GM12892 (cell line): ENCODE results near the gene CDH11.

Experiments used
- DNase-seq: peaks from one replicate; pipeline ENCODE4 v3.0.0; 2011; ENCODE audit not compliant: insufficient read length
- FAIRE-seq: peaks from 2 replicates; lab custom pipeline; 2011; peaks lifted over from hg19 to GRCh38; lab: Jason Lieb, UNC
- POLR2A ChIP-seq: IDR thresholded peaks from 2 replicates; pipeline ENCODE4 v1.6.1; 2011; ENCODE audit warnings: low read depth, low read length, control low read depth
- POLR2AphosphoS5 ChIP-seq: IDR thresholded peaks from 2 replicates; pipeline ENCODE4 v1.6.1; 2011; ENCODE audit warnings: low read depth, low read length, control low read depth
- TAF1 ChIP-seq: IDR thresholded peaks from 2 replicates; pipeline ENCODE4 v1.6.1; 2011; ENCODE audit warnings: low read depth, mild to moderate bottlenecking, control low read depth, low read length, borderline replicate concordance

The CDH11 gene

DNA sequence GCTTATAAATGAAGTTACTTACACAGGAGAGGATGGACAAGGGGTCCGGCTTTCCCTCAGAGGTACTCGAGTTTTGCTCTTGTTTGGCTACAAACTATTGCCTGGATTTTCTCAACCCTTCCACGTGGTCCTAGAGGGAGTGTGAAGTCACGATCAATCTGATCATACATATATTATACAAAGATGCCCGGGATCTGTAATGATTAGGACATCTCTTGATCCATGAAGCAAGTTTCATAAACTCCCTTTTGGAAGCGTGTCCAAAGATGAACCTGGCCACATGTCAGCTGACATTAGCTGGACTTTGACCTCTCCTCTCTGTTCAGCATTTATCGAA lies 2.3 kb upstream of the CDH11 start:
- TF ChIP-seq POLR2A (no peak), TAF1 (no peak), POLR2AphosphoS5 (no peak)
- DNase-seq (no peak), FAIRE-seq (no peak)

DNA sequence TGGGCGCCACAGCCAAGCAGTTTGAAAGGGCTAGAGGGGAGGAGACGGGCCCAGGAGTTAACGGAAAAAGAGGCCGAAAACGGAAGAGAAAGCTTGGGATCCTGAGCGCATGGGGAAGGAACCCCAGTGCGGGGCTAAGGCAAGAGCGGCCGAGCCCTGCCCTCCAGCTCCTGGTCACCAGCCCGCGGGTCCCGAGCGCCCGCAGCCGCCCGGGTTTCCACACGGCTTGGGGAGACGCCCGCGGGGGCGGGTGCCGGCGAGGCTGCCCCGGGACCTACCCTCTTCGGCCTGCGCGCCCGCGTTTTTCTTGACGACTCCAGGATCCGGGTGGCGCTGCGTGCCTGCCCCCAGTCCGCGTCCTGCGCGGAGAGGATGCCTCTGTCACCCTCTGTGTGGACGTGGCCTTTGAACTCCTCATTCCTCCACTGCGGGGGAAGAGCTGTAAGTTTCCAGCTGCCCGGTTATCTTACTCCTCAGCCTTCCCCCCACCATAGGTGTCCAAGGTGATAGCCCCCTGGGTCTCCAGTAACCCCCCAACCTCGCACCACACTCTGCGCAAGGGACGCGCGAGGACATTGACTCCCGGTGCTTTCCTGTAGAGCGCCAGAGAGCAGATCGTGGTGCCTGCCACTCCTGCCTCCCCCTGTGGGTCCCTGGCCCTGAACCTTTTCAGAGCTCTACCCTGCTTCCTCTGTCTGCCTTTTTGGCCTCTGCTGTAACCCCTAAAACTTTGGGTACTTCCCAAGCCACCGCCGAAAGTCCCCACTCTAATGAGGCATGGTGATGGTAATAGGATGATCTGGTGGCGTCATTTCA lies 1.7 kb upstream of the CDH11 start:
- DNase-seq (no peak), FAIRE-seq (no peak)
- no peak for TF ChIP-seq POLR2AphosphoS5
- TF ChIP-seq TAF1 = no peak
- no peak for TF ChIP-seq POLR2A

DNA sequence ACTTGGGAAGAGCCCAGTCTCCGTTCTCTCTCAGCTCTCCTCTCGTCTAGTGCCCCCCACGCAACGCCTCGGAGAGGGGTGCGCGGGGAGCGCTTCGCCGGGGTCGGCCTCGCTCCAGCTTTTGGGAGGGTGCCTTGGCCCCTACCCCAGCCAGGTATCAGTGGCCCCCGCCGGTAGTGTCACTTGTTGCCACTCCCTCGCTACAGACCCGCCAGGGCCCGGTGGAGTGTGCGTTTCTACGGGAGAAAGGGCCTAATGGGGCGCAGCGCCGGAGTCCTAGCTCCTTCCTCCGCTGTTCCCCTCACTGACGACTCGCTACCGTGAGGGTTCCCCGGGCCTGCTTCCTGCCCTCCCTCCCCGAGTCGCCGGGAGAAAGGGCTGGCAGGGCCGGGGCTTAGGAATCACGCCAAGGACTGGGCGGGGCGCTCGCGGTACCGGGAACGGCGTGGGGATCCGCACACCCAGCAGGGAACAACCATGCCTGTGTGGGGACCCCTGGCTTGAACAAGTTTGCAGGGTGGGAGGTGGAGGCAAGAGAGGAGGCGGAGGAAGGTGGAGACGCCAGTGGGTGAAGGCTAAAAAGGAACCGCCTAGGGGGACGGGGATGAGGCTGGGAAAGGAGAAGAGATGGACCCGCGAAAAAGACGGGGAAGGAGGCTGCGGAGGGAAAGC lies 997 bp upstream of the CDH11 start:
- TF ChIP-seq TAF1 = no peak
- TF ChIP-seq POLR2AphosphoS5 = no peak
- no peak for TF ChIP-seq POLR2A
- no peak for FAIRE-seq

DNA sequence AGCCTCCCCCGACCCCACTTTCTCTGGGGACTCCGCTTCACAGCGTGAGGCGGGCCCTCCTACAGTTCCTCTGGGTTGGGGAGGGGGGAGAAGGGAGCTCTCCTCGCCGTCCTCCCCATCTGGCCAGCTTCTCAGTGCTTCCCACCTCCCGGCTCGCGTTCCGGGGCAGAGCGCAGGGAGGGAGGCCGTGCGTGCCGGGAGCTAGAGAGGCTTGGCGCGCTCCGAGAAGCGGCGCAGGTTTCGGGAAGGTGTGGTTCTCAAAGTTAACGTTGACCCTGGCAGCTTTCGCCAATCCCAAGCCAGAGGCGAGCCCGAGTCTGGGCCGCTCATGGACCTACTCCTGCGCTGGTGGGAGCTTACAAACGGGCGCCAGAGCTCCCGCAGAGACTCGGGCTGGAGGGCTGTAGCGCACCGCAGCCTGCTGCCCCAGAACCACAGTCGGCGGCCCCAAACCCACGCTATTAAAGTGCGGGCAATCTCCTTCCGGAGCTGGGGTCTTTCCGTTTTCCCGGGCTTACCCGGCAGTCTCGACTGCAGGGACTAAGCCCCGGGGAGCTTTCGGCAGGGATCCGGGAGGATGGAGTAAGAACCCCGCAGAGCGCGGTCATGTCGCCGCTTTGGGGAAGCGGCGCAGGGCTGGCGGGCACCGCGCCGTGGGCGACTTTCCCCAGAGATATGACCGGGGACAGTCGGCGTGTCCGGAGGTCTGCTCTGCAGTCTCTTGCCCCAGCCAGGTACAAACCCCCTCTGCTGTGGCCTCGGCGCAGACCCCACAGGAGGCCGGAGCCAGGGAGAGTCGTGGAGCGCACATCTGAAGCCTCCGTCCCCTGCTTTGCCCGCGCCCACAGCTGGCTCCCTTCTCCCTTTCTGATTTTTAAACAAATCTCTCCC lies 787 bp downstream of the CDH11 start:
- TF ChIP-seq POLR2AphosphoS5 = no peak
- no peak for TF ChIP-seq TAF1
- TF ChIP-seq POLR2A = no peak

More for the DNA sequence above, 997 bp upstream of the CDH11 start:
- DNase-seq = no peak

DNA sequence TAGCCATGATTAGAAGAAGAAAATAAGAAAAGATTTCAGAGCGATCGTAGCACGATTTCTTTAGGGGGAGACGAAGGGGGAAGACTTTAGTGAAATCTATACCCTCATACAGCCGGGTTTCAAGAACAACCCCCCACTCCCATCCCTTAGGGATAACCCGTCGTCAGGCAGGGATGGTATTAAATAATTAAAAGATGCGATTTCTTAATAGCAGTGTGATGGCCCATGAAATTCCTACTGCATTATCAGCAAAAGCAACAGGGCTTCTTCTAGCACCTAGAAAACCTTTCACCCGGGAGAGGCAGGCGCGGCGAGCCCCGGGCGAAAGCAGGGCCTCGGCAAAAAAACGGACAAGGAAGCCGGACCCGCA lies 1.4 kb downstream of the CDH11 start:
- DNase-seq (no peak), FAIRE-seq (no peak)
- TF ChIP-seq POLR2AphosphoS5 (no peak), POLR2A (no peak), TAF1 (no peak)

More for the DNA sequence above, 787 bp downstream of the CDH11 start:
- FAIRE-seq (no peak), DNase-seq (no peak)

DNA sequence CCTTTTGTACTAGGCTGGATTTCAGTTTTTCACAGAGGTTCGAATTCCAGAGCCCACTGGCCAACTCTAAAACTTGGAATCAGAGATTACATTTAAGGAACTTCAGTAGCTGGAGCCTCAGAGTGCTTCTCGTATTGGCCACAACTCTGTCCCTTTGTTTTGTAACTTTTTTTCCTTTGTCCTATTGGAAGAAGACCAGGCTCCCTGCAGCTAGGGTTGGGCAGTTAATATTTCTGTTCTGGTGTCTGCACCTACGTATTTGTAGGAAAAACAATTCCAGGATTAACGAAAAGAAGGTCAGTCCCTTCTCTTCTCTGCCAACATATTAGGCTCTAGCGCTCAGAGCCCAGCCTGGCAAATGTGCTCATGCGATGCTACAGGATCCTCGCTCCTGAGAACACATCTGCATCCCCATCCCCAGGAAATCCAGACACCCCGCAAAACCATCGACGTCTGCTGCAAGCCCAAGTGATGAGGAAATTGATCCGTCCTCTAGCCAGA lies 1.9 kb downstream of the CDH11 start:
- TF ChIP-seq TAF1 = no peak
- TF ChIP-seq POLR2AphosphoS5 = no peak
- no peak for TF ChIP-seq POLR2A
- FAIRE-seq (no peak), DNase-seq (no peak)

DNA sequence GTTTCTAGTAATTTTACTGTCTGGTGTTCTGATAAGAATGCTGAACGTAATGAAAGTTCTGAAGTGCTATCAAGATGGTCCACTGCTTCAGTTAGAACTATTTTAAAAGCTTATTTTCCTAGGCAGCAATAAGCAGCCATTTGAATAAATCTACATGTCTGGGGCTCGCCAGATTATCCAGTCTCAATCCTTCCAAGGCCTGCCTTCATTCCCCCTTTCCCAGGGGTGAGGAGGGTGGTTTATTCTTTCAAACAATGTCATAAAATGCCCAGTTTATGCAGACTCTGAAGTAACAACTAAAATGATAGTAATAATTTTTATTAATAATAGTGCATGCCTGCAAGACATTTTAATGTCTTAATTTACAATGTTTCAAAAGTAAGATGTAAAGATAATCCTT lies 2.4 kb downstream of the CDH11 start:
- no peak for TF ChIP-seq POLR2AphosphoS5
- FAIRE-seq (no peak), DNase-seq (no peak)

DNA sequence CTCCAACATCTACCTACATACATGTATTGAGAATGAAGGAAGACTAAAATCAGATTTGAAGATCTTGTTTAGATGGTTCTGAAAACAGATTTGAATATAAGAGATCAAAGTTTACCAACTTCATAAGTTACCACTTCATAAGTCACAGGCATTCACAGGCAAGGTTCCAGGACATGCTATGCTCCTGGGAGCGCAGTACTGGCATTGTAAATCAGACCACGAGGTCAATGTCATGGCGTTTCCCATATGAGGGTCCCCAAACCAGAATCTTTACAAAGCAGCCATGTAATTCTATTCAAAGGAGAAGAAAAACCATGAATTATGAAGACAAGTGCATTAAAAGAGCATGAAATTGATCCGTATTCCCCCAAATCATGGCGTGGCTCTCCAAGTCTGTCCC lies 3.0 kb downstream of the CDH11 start:
- TF ChIP-seq TAF1 (no peak), POLR2A (no peak), POLR2AphosphoS5 (no peak)
- DNase-seq = no peak
- no peak for FAIRE-seq

DNA sequence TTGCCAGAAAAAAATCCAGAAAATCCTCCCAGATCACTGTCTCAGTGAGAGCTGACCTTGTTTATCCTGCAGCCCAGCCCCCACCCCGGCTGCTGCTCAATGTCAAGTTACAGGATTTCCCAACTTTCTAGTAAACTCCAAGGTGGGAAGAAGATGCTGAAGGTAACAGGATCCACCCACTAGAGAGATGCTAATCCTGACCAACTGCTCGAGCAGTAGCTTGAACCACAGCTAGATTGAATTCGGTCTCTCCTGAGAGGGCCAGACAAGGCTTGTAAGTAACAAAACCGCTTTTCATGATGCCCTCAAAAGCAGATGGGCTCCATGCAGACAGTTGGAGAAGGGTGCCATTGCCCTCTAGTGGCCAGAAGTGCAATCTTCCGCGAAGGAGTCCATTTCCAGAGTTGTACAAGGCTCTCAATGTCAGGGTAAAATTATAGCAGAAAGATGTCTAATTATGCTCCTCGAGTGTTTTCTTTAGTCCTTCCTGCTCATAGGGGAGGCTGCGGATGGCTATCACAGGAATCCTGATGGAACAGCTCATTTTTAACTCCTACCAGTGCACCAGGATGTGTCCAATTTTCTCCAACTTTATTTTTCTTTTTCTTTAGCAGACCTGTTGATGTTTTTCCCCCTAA lies 3.9 kb downstream of the CDH11 start:
- peak; percentile 84 for FAIRE-seq
- TF ChIP-seq TAF1 (no peak), POLR2AphosphoS5 (no peak), POLR2A (no peak)
- peak; percentile 18 for DNase-seq

DNA sequence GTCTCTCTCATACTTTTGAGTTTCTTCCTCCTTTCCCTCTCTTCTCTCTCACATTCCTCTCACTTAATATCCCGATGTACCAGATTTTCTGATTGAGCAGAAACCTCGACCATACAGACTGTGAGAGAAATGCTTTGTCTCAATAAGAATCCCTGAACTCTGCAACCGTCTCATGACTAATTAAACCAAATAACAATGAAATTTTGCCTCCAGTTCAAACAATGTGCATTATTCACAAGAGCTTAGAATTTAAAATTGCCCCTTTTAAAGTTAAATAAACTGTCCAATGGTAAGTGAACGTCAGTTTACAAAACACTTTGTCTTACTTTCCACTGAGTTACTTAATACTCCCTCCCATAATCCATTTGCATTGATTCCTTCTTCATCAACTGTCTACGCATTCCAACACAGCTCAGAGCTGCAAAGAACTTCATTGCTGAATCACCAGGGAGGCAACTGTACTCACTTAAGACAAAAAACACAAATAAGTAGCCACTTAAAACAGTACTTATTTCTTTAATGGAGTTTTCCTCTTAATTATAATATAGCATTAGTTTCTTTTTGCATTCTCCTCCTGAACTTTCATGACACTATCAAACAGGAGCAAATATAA lies 4.9 kb downstream of the CDH11 start:
- TF ChIP-seq POLR2AphosphoS5 = no peak
- no peak for TF ChIP-seq POLR2A
- no peak for TF ChIP-seq TAF1
- DNase-seq = no peak
- FAIRE-seq = no peak

DNA sequence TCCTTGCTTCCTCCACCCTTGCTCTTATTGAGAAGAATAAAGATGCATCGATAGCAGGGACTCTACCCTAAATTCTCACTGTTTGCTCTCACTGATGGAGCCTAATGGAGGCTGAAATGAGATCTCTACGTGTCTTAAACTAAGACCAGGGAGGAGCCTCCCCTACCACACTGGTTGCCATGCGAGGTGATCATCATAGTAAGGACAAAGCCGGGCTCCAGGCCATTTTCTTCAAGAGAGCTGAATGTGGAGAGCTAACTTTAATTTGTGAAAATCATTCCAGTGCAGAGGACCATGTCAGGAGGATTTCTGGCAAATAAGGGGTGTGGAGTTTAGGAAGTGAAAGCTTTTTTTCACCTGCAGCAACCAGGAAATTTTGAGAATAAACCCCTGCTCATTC lies 5.6 kb downstream of the CDH11 start:
- DNase-seq (no peak), FAIRE-seq (no peak)
- no peak for TF ChIP-seq POLR2AphosphoS5
- no peak for TF ChIP-seq TAF1
- no peak for TF ChIP-seq POLR2A
